HCT116 (cell line): Measurements from ENCODE around the gene GRB10. TPM values are rescaled to one million over a fixed set of nuclear protein-coding genes. Genes with fewer than 3 reads are reported as not detected.

Source experiments
- ATAC-seq: fragments of 200-7000 bp; cut with Tn5 transposase; 2 replicates; pipeline ENCODE4 v1.9.1; 2020; ENCODE audit warnings: mild to moderate bottlenecking, moderate library complexity
- BruUV-seq: library from RNA; stranded (reverse); fragments of 400-500 nt; replicated peaks from 2 replicates; lab custom pipeline; 2021; lab: Mats Ljungman, UMichigan
- CTCF ChIA-PET: fragments of 300-600 bp; sonication (Branson Sonifier 250); formaldehyde crosslinking; loops from one replicate; lab custom pipeline; 2021; ENCODE audit warnings: antibody characterized with exemption; lab: Charles Lee
- POLR2A ChIA-PET: fragments of 300-600, 350-600 bp; sonication (Branson Sonifier 250); formaldehyde crosslinking; loops from one replicate; lab custom pipeline; 2021; ENCODE audit warnings: antibody characterized with exemption; lab: Charles Lee
- RAD21 ChIA-PET, 2 experiments: fragments of 300-600 bp; sonication (Branson Sonifier 250); formaldehyde crosslinking; loops; one replicate each; lab custom pipeline; 2023; ENCODE audit warnings: low total read pairs in 2 of 2; ENCODE audit not compliant: uncharacterized antibody in 2 of 2, unreplicated experiment in 2 of 2, low non-redundant PET in 1 of 2; lab: Charles Lee
- DNase-seq: peaks from one replicate; pipeline ENCODE4 v3.0.0-alpha.2; 2010; ENCODE audit warnings: low read depth, low spot score
- H2AFZ ChIP-seq: fragments of 200-600 bp; shearing (Covaris generic), sonication (generic); 2 replicates; pipeline ENCODE4 v1.6.1; 2017; ENCODE audit warnings: low read depth, mixed run types, mixed read lengths, antibody characterized with exemption, low read length; ENCODE audit not compliant: poor library complexity, severe bottlenecking
- H3K27ac ChIP-seq: 2 replicates; pipeline ENCODE4 v1.5.1; 2012; ENCODE audit warnings: low read depth, low read length
- H3K27me3 ChIP-seq: fragments of 200-600 bp; sonication (generic); 2 replicates; pipeline ENCODE4 v1.6.1; 2016; ENCODE audit warnings: mixed run types, low read length, mixed read lengths; ENCODE audit not compliant: insufficient read depth
- H3K36me3 ChIP-seq, 2 experiments: fragments of 200-500 bp in 1 of 2; fragments of 200-600 bp in 1 of 2; sonication (Bioruptor generic) in 1 of 2; sonication (generic) in 1 of 2; 2 replicates each; pipeline versions ENCODE4 v1.5.1 to v1.6.1; 2014 to 2016; ENCODE audit warnings: low read length in 2 of 2, inconsistent platforms in 1 of 2, mixed read lengths in 1 of 2, mixed run types in 1 of 2; ENCODE audit not compliant: insufficient read depth in 2 of 2, control insufficient read depth in 1 of 2
- H3K4me1 ChIP-seq, 2 experiments: fragments of 200-600 bp in 1 of 2; sonication (generic) in 1 of 2; 2 replicates each; pipeline versions ENCODE4 v1.5.1 to v1.6.1; 2012 to 2017; ENCODE audit warnings: low read length in 2 of 2, inconsistent platforms in 1 of 2, mild to moderate bottlenecking in 1 of 2, mixed read lengths in 1 of 2, mixed run types in 1 of 2, moderate library complexity in 1 of 2; ENCODE audit not compliant: insufficient read depth in 2 of 2, control insufficient read depth in 1 of 2
- H3K4me2 ChIP-seq: fragments of 200-600 bp; sonication (generic); 2 replicates; pipeline ENCODE4 v1.6.1; 2017; ENCODE audit warnings: mixed run types, low read length, mixed read lengths
- H3K4me3 ChIP-seq, 2 experiments: fragments of 200-600 bp in 1 of 2; sonication (generic) in 1 of 2; replicated peaks in 1 of 2; 2 replicates each; pipeline ENCODE4 v1.5.1; 2011 to 2016; ENCODE audit warnings: low read length in 2 of 2, control low read depth in 1 of 2, low read depth in 1 of 2, mild to moderate bottlenecking in 1 of 2, mixed read lengths in 1 of 2, mixed run types in 1 of 2
- H3K79me2 ChIP-seq: fragments of 200-600 bp; sonication (generic); 2 replicates; pipeline ENCODE4 v1.6.1; 2017; ENCODE audit warnings: mild to moderate bottlenecking, mixed run types, low read length, moderate library complexity, mixed read lengths; ENCODE audit not compliant: insufficient read depth
- H3K9ac ChIP-seq: fragments of 200-600 bp; sonication (generic); 2 replicates; pipeline ENCODE4 v1.6.1; 2016; ENCODE audit warnings: low read length, mixed read lengths
- H3K9me2 ChIP-seq: fragments of 200-600 bp; sonication (generic), shearing (Covaris generic); 2 replicates; pipeline ENCODE4 v1.6.1; 2017; ENCODE audit warnings: mixed run types, mild to moderate bottlenecking, moderate library complexity; ENCODE audit not compliant: insufficient read depth
- H3K9me3 ChIP-seq, 2 experiments: fragments of 200-500 bp in 1 of 2; fragments of 200-600 bp in 1 of 2; sonication (Bioruptor generic) in 1 of 2; sonication (generic) in 1 of 2; 2 replicates each; pipeline ENCODE4 v1.6.1; 2014 to 2017; ENCODE audit warnings: low read length in 2 of 2, mixed read lengths in 2 of 2, inconsistent platforms in 1 of 2, low read depth in 1 of 2, mild to moderate bottlenecking in 1 of 2, mixed run types in 1 of 2, moderate library complexity in 1 of 2; ENCODE audit not compliant: control insufficient read depth in 1 of 2, insufficient read depth in 1 of 2
- H4K20me1 ChIP-seq: fragments of 200-600 bp; sonication (generic), shearing (Covaris generic); 2 replicates; pipeline ENCODE4 v1.6.1; 2017; ENCODE audit warnings: mixed run types, mild to moderate bottlenecking, moderate library complexity; ENCODE audit not compliant: insufficient read depth
- CBX3 ChIP-seq: IDR thresholded peaks from 2 replicates; pipeline ENCODE4 v1.6.1; 2012; ENCODE audit warnings: low read depth
- CEBPB ChIP-seq: IDR thresholded peaks from 2 replicates; pipeline ENCODE4 v1.6.1; 2012; ENCODE audit warnings: low read depth
- ELF1 ChIP-seq: IDR thresholded peaks from 2 replicates; pipeline ENCODE4 v1.6.1; 2012; ENCODE audit warnings: low read depth, borderline replicate concordance
- EZH2 ChIP-seq: fragments of 200-600 bp; sonication (generic); IDR thresholded peaks from 2 replicates; pipeline ENCODE4 v1.6.1; 2017; ENCODE audit warnings: antibody characterized with exemption, mixed run types
- FOSL1 ChIP-seq: IDR thresholded peaks from 2 replicates; pipeline ENCODE4 v1.6.1; 2012; ENCODE audit warnings: low read depth
- JUND ChIP-seq: IDR thresholded peaks from 2 replicates; pipeline ENCODE4 v1.6.1; 2012
- POLR2AphosphoS5 ChIP-seq: IDR thresholded peaks from 2 replicates; pipeline ENCODE4 v1.6.1; 2011; ENCODE audit warnings: mild to moderate bottlenecking, low read depth, low read length, moderate library complexity
- RAD21 ChIP-seq: IDR thresholded peaks from 2 replicates; pipeline ENCODE4 v1.6.1; 2012; ENCODE audit warnings: low read depth, mild to moderate bottlenecking
- SIN3A ChIP-seq: IDR thresholded peaks from 2 replicates; pipeline ENCODE4 v1.6.1; 2012; ENCODE audit warnings: low read depth
- SP1 ChIP-seq: IDR thresholded peaks from 2 replicates; pipeline ENCODE4 v1.6.1; 2012; ENCODE audit warnings: low read depth
- TCF7L2 ChIP-seq: IDR thresholded peaks from 2 replicates; pipeline ENCODE4 v1.7.0; 2011; ENCODE audit warnings: borderline replicate concordance, inconsistent platforms; ENCODE audit not compliant: insufficient read depth, insufficient read length; ENCODE audit errors: extremely low read depth
- YY1 ChIP-seq: IDR thresholded peaks from 2 replicates; pipeline ENCODE4 v1.6.1; 2011; ENCODE audit warnings: low read length, low read depth, moderate library complexity, mild to moderate bottlenecking; ENCODE audit not compliant: insufficient replicate concordance; ENCODE audit errors: extremely low read depth
- ZFX ChIP-seq: fragments of 450-650 bp; IDR thresholded peaks from 2 replicates; pipeline ENCODE4 v1.6.1; 2017
- ZNF274 ChIP-seq: fragments of 200-500 bp; sonication (Bioruptor generic); IDR thresholded peaks from 2 replicates; pipeline ENCODE4 v1.6.1; 2014; ENCODE audit warnings: mild to moderate bottlenecking, low read depth, low read length, inconsistent platforms
- intact Hi-C: fragments of 100-400 bp; cut with micrococcal nuclease; formaldehyde crosslinking; loops from 2 replicates; pipeline ENCODE4 v1.10.0; 2022
- total RNA-seq: library from RNA; stranded (reverse); gene quantifications from one replicate; pipeline ENCODE4 v1.2.1, GENCODE V29; 2021; ENCODE audit not compliant: unreplicated experiment
- TF ChIP-seq, protein P1 (sequence below): IDR thresholded peaks from 2 replicates; pipeline ENCODE4 v1.6.1; 2011; ENCODE audit warnings: mild to moderate bottlenecking, low read length, moderate library complexity; ENCODE audit not compliant: insufficient replicate concordance; ENCODE audit errors: extremely low read depth
- TF ChIP-seq, protein P2 (sequence below): IDR thresholded peaks from 2 replicates; pipeline ENCODE4 v1.6.1; 2012
- TF ChIP-seq, protein P3 (sequence below): IDR thresholded peaks from 2 replicates; pipeline ENCODE4 v1.6.1; 2012

Gene GRB10
- total RNA-seq, 1 experiment from 2014 or later, result 37.3 TPM

DNA sequence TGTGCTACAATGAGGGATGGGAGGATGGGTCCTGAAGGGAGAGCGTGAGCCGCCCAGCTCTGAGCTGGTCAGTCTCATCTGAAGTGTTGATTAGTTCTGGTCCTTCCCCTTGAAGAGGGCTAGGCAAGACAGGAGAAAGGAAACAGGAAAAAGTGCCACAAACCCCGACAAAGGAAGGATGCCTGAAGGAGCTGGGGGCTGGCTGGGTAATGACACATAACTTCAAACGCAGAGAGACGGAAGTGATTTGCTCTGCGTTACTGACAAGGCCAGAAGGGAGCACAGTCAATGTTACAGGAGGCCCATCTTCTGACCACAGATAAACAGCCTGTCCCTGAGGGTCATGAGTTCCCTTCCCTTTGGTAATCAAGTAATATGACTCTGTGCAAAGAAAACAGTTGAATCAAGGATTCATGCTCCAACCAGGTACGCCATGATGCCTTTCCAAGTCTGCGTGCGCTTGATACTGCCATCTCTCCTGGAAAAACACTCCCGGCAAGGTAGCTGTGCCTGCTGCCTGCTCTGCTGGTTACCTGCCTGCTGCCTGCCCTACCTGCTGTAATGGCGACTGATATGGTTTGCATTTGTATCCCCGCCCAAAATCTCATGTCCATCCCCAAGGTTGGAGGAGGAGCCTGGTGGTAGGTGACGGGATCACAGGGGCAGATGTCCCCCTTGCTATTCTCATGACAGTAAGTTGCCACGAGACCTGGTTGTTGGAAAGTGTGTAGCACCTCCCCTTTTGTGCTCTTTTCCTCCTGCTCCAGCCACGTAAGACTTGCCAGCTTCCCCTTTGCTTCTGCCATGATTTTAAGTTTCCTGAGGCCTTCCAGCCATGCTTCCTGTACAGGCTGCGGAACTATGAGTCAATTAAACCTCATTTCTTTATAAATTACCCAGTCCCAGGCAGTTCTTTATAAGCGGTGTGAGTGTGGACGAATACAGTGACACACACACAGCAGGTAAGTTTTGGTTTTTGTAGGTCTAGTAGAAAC, 57.9 kb downstream of the GRB10 start:
- intact Hi-C loops, result no loop called here
- Histone ChIP-seq H4K20me1 (no peaks in the 10 kb centered on the region), H3K9ac (no peak overlapping the region), H3K79me2 (no peaks in the 10 kb centered on the region), H3K27ac (no peak overlapping the region), H3K4me2 (no peak overlapping the region), H3K9me3 (no peaks in the 10 kb centered on the region), H3K27me3 (no peaks in the 10 kb centered on the region), H3K4me1 (no peaks in the 10 kb centered on the region), H3K36me3 (no peaks in the 10 kb centered on the region), H3K4me3 (no peak overlapping the region), H2AFZ (no peak overlapping the region), H3K9me2 (no peaks in the 10 kb centered on the region)
- BruUV-seq, result no TSS peak
- no peak for TF ChIP-seq POLR2AphosphoS5
- no peak for TF ChIP-seq SP1
- no peak for TF ChIP-seq ZNF274
- no peak for TF ChIP-seq ZFX
- no peak for TF ChIP-seq FOSL1
- no peak for TF ChIP-seq CEBPB
- no peak for TF ChIP-seq SIN3A
- TF ChIP-seq YY1, result no peak
- ChIA-PET RAD21 (no interaction called here), CTCF (no interaction called here), POLR2A (no interaction called here)
- ATAC-seq (no peak), DNase-seq (no peak)

DNA sequence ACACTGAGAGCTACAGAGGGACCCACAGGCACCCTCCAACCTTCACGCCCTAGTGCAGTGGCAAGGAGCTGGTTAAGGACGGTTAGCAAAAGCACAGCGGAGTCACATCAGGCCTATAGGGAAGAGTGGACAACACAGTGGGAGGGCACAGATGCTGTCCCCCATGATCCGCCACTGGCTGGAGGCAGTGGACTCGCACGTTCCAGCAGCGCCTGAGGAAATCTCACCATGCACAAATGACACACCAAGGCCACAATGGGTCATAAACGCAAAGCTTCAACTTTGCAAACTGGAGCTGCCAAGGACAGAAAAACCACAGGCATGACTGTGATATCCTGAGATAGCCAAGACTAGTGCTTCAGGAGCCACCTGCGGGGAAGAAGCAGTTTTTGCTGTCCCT, 58.8 kb downstream of the GRB10 start:
- no peaks in the 10 kb centered on the region for H3K79me2 ChIP-seq
- H3K9me3 ChIP-seq, result no peaks in the 10 kb centered on the region
- H3K36me3 ChIP-seq, result no peaks in the 10 kb centered on the region
- no TSS peak for BruUV-seq
- H3K9me2 ChIP-seq, result no peaks in the 10 kb centered on the region
- POLR2A ChIA-PET, result no interaction called here
- CTCF ChIA-PET, result no interaction called here
- intact Hi-C loops, result no loop called here
- no peaks in the 10 kb centered on the region for H4K20me1 ChIP-seq
- H3K27me3 ChIP-seq, result no peaks in the 10 kb centered on the region
- DNase-seq (no peak), ATAC-seq (no peak)
- H3K4me2 ChIP-seq, result no peak overlapping the region
- no peak overlapping the region for H3K9ac ChIP-seq
- no peaks in the 10 kb centered on the region for H3K4me1 ChIP-seq
- no peak overlapping the region for H2AFZ ChIP-seq
- no peak overlapping the region for H3K27ac ChIP-seq
- no peak overlapping the region for H3K4me3 ChIP-seq
- RAD21 ChIA-PET, result no interaction called here
- TF ChIP-seq, protein P1, sequence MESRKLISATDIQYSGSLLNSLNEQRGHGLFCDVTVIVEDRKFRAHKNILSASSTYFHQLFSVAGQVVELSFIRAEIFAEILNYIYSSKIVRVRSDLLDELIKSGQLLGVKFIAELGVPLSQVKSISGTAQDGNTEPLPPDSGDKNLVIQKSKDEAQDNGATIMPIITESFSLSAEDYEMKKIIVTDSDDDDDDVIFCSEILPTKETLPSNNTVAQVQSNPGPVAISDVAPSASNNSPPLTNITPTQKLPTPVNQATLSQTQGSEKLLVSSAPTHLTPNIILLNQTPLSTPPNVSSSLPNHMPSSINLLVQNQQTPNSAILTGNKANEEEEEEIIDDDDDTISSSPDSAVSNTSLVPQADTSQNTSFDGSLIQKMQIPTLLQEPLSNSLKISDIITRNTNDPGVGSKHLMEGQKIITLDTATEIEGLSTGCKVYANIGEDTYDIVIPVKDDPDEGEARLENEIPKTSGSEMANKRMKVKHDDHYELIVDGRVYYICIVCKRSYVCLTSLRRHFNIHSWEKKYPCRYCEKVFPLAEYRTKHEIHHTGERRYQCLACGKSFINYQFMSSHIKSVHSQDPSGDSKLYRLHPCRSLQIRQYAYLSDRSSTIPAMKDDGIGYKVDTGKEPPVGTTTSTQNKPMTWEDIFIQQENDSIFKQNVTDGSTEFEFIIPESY, result no peak
- TF ChIP-seq TCF7L2 (no peak), JUND (no peak), RAD21 (no peak), CBX3 (no peak), POLR2AphosphoS5 (no peak), ELF1 (no peak), FOSL1 (no peak), EZH2 (no peak), ZNF274 (no peak), CEBPB (no peak)
- TF ChIP-seq, protein P2, sequence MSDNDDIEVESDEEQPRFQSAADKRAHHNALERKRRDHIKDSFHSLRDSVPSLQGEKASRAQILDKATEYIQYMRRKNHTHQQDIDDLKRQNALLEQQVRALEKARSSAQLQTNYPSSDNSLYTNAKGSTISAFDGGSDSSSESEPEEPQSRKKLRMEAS, result no peak
- TF ChIP-seq, protein P3, sequence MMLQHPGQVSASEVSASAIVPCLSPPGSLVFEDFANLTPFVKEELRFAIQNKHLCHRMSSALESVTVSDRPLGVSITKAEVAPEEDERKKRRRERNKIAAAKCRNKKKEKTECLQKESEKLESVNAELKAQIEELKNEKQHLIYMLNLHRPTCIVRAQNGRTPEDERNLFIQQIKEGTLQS, result no peak
